Vagina (tissue), 2 donors: ENCODE measurements around the gene C11orf42. TPM values are rescaled to one million over a fixed set of nuclear protein-coding genes. Genes with fewer than 3 reads are reported as not detected.

Experiments used
- DNase-seq, 2 donors: peaks; one replicate each; pipeline ENCODE4 v3.0.0-alpha.2; 2017; ENCODE audit errors: extremely low spot score in 2 of 2
- H3K27ac ChIP-seq: fragments of 200-600 bp; sonication (generic); one replicate; pipeline ENCODE4 v1.5.1; 2019
- H3K27me3 ChIP-seq: fragments of 200-600 bp; sonication (generic); one replicate; pipeline ENCODE4 v1.5.1; 2019
- H3K36me3 ChIP-seq, 2 donors: fragments of 200-600 bp; sonication (generic); one replicate each; pipeline ENCODE4 v1.5.1; 2017 to 2019
- H3K4me1 ChIP-seq: fragments of 200-600 bp; sonication (generic); one replicate; pipeline ENCODE4 v1.5.1; 2019
- H3K4me3 ChIP-seq, 2 donors: fragments of 200-600 bp; sonication (generic); 1 replicate in 1 of 2; 2 replicates in 1 of 2; pipeline ENCODE4 v1.5.1; 2016 to 2019
- H3K9me3 ChIP-seq: fragments of 200-600 bp; sonication (generic); one replicate; pipeline ENCODE4 v1.5.1; 2019
- CTCF ChIP-seq, 3 experiments: fragments of 450-650 bp in 2 of 3; fragments of 200-600 bp in 1 of 3; sonication (generic) in 1 of 3; IDR thresholded peaks; one replicate each; pipeline ENCODE4 v1.5.1; 2017 to 2019; ENCODE audit warnings: antibody characterized with exemption in 3 of 3, mild to moderate bottlenecking in 2 of 3, moderate library complexity in 2 of 3
- POLR2A ChIP-seq, 2 donors: fragments of 450-650 bp; IDR thresholded peaks; one replicate each; pipeline ENCODE4 v1.6.1; 2017; ENCODE audit warnings: antibody characterized with exemption in 2 of 2, mild to moderate bottlenecking in 2 of 2, moderate library complexity in 2 of 2
- POLR2AphosphoS5 ChIP-seq, 2 donors: sonication (generic); formaldehyde crosslinking; IDR thresholded peaks; one replicate each; pipeline ENCODE4 v1.9.0; 2017; ENCODE audit warnings: antibody characterized with exemption in 2 of 2, mild to moderate bottlenecking in 2 of 2, low read depth in 1 of 2; ENCODE audit not compliant: insufficient read depth in 1 of 2
- intact Hi-C: fragments of 100-400 bp; cut with DNase I; formaldehyde crosslinking; loops from one replicate; pipeline ENCODE4 v1.15.1; 2023
- total RNA-seq: library from RNA; depleted of rRNA; stranded (reverse); fragments of >200 nt; gene quantifications from one replicate; pipeline ENCODE4 v1.2.3, GENCODE V29; 2016

The C11orf42 gene
- total RNA-seq: not detected

GRCh38 chr11:6205366-6205765 is at the start of gene C11orf42:
C11orf42 (plus strand) TSS chr11:6205557; CDS start chr11:6205616, 59 bp downstream.
- H3K9me3 ChIP-seq: no peaks in the 10 kb centered on the region
- H3K27ac ChIP-seq: no peak within 1 kb of the TSS
- TF ChIP-seq CTCF (IDR thresholded peaks at IDR 0.05) (no peak), POLR2AphosphoS5 (IDR thresholded peaks at IDR 0.05; ENCODE audit: insufficient read depth in 1 of 2, low read depth in 1 of 2) (no peak), POLR2A (IDR thresholded peaks at IDR 0.05) (no peak)
- H3K4me3 ChIP-seq: no peak within 1 kb of the TSS
- DNase-seq: no peak
- no peaks in the 10 kb centered on the region for H3K27me3 ChIP-seq
- intact Hi-C loops: no loop called here
- H3K4me1 ChIP-seq: no peaks in the 10 kb centered on the region
- H3K36me3 ChIP-seq: peaks cover 0 to 13% of the 10 kb centered on the region in 2 donors

GRCh38 chr11:6156628-6157359 is 48.6 kb upstream of the C11orf42 start:
- DNase-seq: no peak
- Histone ChIP-seq H3K27ac (no peak overlapping the region), H3K4me3 (no peak overlapping the region), H3K36me3 (no peaks in the 10 kb centered on the region), H3K4me1 (no peaks in the 10 kb centered on the region), H3K9me3 (no peaks in the 10 kb centered on the region), H3K27me3 (no peaks in the 10 kb centered on the region)
- intact Hi-C loops: no loop called here
- no peak for TF ChIP-seq CTCF (IDR thresholded peaks at IDR 0.05)
- TF ChIP-seq POLR2A (IDR thresholded peaks at IDR 0.05): no peak
- no peak for TF ChIP-seq POLR2AphosphoS5 (IDR thresholded peaks at IDR 0.05; ENCODE audit: insufficient read depth in 1 of 2, low read depth in 1 of 2)

- no peaks in the 10 kb centered on the region for H3K4me1 ChIP-seq
- H3K4me3 ChIP-seq: no peak within 1 kb of the TSS
- DNase-seq: no peak
- no peak within 1 kb of the TSS for H3K27ac ChIP-seq
- TF ChIP-seq POLR2AphosphoS5 (IDR thresholded peaks at IDR 0.05; ENCODE audit: insufficient read depth in 1 of 2, low read depth in 1 of 2) (no peak), CTCF (IDR thresholded peaks at IDR 0.05) (no peak), POLR2A (IDR thresholded peaks at IDR 0.05) (no peak)
- H3K36me3 ChIP-seq: no peaks in the 10 kb centered on the region
- H3K27me3 ChIP-seq: no peaks in the 10 kb centered on the region
- intact Hi-C loops: no loop called here
- no peaks in the 10 kb centered on the region for H3K9me3 ChIP-seq
Measured at GRCh38 chr11:6170226-6170625, 35.1 kb upstream of the C11orf42 start, which contains the start of gene OR52B2. OR52B2 (minus strand) TSS chr11:6170326; CDS start chr11:6170326, 0 bp downstream.

- Histone ChIP-seq H3K36me3 (no peaks in the 10 kb centered on the region), H3K4me3 (no peak overlapping the region), H3K27ac (no peak overlapping the region), H3K4me1 (no peaks in the 10 kb centered on the region), H3K27me3 (no peaks in the 10 kb centered on the region), H3K9me3 (no peaks in the 10 kb centered on the region)
- no peak for TF ChIP-seq POLR2A (IDR thresholded peaks at IDR 0.05)
- no peak for TF ChIP-seq CTCF (IDR thresholded peaks at IDR 0.05)
- no peak for TF ChIP-seq POLR2AphosphoS5 (IDR thresholded peaks at IDR 0.05; ENCODE audit: insufficient read depth in 1 of 2, low read depth in 1 of 2)
- DNase-seq: no peak
- intact Hi-C loops: no loop called here
Measured at GRCh38 chr11:6175440-6175839, 29.9 kb upstream of the C11orf42 start.

- H3K27ac ChIP-seq: no peak overlapping the region
- H3K27me3 ChIP-seq: no peaks in the 10 kb centered on the region
- intact Hi-C loops: no loop called here
- no peaks in the 10 kb centered on the region for H3K4me1 ChIP-seq
- H3K9me3 ChIP-seq: no peaks in the 10 kb centered on the region
- H3K36me3 ChIP-seq: no peaks in the 10 kb centered on the region
- no peak overlapping the region for H3K4me3 ChIP-seq
- DNase-seq: no peak
- TF ChIP-seq POLR2AphosphoS5 (IDR thresholded peaks at IDR 0.05; ENCODE audit: insufficient read depth in 1 of 2, low read depth in 1 of 2) (no peak), POLR2A (IDR thresholded peaks at IDR 0.05) (no peak), CTCF (IDR thresholded peaks at IDR 0.05) (no peak)
Measured at GRCh38 chr11:6191742-6192141, 13.6 kb upstream of the C11orf42 start.
